Ascending aorta (tissue), 2 donors: Measurements from ENCODE around the gene ADSS1. TPM values are rescaled to one million over a fixed set of nuclear protein-coding genes. Genes with fewer than 3 reads are reported as not detected.

Experiments
- DNase-seq, 2 donors: peaks; one replicate each; pipeline ENCODE4 v3.0.0-alpha.2; 2019; ENCODE audit warnings: low spot score in 2 of 2
- H3K27ac ChIP-seq, 2 donors: fragments of 200-600 bp; sonication (generic); one replicate each; pipeline ENCODE4 v1.5.1; 2016 to 2017; ENCODE audit warnings: mild to moderate bottlenecking in 1 of 2
- H3K27me3 ChIP-seq: fragments of 200-600 bp; sonication (generic); one replicate; pipeline ENCODE4 v1.5.1; 2017
- H3K36me3 ChIP-seq, 2 donors: fragments of 200-600 bp; sonication (generic); one replicate each; pipeline ENCODE4 v1.5.1; 2016
- H3K4me1 ChIP-seq, 2 donors: fragments of 200-600 bp; sonication (generic); one replicate each; pipeline ENCODE4 v1.5.1; 2016 to 2017; ENCODE audit warnings: mild to moderate bottlenecking in 1 of 2
- H3K4me3 ChIP-seq, 2 donors: fragments of 200-600 bp; sonication (generic); one replicate each; pipeline ENCODE4 v1.5.1; 2016 to 2017; ENCODE audit warnings: mild to moderate bottlenecking in 1 of 2
- H3K9me3 ChIP-seq, 2 donors: fragments of 200-600 bp; sonication (generic); one replicate each; pipeline ENCODE4 v1.5.1; 2016
- intact Hi-C: fragments of 100-400 bp; cut with DNase I; formaldehyde crosslinking; loops from one replicate; pipeline ENCODE4 v1.15.1; 2023
- total RNA-seq: library from RNA; depleted of rRNA; stranded (reverse); fragments of >200 nt; gene quantifications from one replicate; pipeline ENCODE4 v1.1.0, GENCODE V29; 2016
- TF ChIP-seq, protein P1 (sequence below), 3 experiments: fragments of 200-600 bp in 2 of 3; fragments of 450-650 bp in 1 of 3; sonication (generic) in 2 of 3; IDR thresholded peaks; one replicate each; pipeline ENCODE4 v1.5.1; 2016 to 2019; ENCODE audit warnings: antibody characterized with exemption in 3 of 3, mild to moderate bottlenecking in 1 of 3, moderate library complexity in 1 of 3

ADSS1 gene
- total RNA-seq, 1 donor from 2014 or later: 30.2 TPM

DNA sequence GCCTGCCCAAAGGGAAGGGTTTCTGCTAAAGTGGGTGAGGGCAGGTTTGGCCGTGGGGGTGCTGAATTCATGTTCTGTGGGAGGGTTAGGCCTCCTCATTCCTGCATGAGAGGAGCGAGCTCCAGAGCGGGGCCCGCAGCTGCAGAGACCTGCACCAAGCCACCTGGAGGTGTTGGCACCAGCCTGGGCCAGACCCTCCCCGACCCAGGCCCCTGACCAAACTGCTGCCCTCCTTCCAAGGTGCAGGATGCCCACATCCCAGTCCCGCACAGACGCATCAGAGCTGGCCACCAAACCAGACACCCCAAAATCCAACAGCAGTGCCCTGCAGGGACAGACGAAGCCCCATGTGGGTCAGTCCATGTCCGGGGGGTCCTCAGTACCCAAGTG is 10.6 kb downstream of the ADSS1 start:
- DNase-seq: no peak
- H3K27ac ChIP-seq: peak overlapping the region; percentile 93 to 94
- H3K4me3 ChIP-seq: no peak overlapping the region
- H3K27me3 ChIP-seq: no peaks in the 10 kb centered on the region
- H3K9me3 ChIP-seq: no peaks in the 10 kb centered on the region
- peaks cover 12 to 20% of the 10 kb centered on the region in 2 donors for H3K36me3 ChIP-seq
- intact Hi-C loops: loop anchor here (10.0 kb wide), 1 partner anchor 750 kb away; the partner anchor contains the start of gene CRIP1
- TF ChIP-seq, protein P1, sequence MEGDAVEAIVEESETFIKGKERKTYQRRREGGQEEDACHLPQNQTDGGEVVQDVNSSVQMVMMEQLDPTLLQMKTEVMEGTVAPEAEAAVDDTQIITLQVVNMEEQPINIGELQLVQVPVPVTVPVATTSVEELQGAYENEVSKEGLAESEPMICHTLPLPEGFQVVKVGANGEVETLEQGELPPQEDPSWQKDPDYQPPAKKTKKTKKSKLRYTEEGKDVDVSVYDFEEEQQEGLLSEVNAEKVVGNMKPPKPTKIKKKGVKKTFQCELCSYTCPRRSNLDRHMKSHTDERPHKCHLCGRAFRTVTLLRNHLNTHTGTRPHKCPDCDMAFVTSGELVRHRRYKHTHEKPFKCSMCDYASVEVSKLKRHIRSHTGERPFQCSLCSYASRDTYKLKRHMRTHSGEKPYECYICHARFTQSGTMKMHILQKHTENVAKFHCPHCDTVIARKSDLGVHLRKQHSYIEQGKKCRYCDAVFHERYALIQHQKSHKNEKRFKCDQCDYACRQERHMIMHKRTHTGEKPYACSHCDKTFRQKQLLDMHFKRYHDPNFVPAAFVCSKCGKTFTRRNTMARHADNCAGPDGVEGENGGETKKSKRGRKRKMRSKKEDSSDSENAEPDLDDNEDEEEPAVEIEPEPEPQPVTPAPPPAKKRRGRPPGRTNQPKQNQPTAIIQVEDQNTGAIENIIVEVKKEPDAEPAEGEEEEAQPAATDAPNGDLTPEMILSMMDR (IDR thresholded peaks at IDR 0.05): no peak
- H3K4me1 ChIP-seq: peaks cover 24 to 66% of the 10 kb centered on the region in 2 donors

GRCh38 chr14:104734991-104735779 is 11.2 kb downstream of the ADSS1 start:
- Histone ChIP-seq H3K9me3 (no peaks in the 10 kb centered on the region), H3K4me1 (peaks cover 24 to 66% of the 10 kb centered on the region in 2 donors), H3K4me3 (peak overlapping the region in 1 of 2 donors; percentile 22), H3K36me3 (peaks cover 18 to 26% of the 10 kb centered on the region in 2 donors), H3K27me3 (no peaks in the 10 kb centered on the region), H3K27ac (peak overlapping the region; percentile 93 to 94)
- intact Hi-C loops: loop anchor here (10.0 kb wide), 1 partner anchor 750 kb away; the partner anchor contains the start of gene CRIP1
- TF ChIP-seq, protein P1 (IDR thresholded peaks at IDR 0.05): no peak
- DNase-seq: no peak

GRCh38 chr14:104735830-104736642 is 12.0 kb downstream of the ADSS1 start:
- peaks cover 27 to 34% of the 10 kb centered on the region in 2 donors for H3K36me3 ChIP-seq
- H3K4me3 ChIP-seq: peak overlapping the region in 1 of 2 donors; percentile 22
- intact Hi-C loops: loop anchor here (1.0 to 10.0 kb wide), 2 partner anchors 11 to 749 kb away; partner anchors contain the start of gene CRIP1
- no peaks in the 10 kb centered on the region for H3K9me3 ChIP-seq
- H3K27me3 ChIP-seq: no peaks in the 10 kb centered on the region
- TF ChIP-seq, protein P1 (IDR thresholded peaks at IDR 0.05): no peak
- peak overlapping the region; percentile 93 to 94 for H3K27ac ChIP-seq
- peaks cover 24 to 65% of the 10 kb centered on the region in 2 donors for H3K4me1 ChIP-seq
- DNase-seq: peak; percentile 83 to 97

DNA sequence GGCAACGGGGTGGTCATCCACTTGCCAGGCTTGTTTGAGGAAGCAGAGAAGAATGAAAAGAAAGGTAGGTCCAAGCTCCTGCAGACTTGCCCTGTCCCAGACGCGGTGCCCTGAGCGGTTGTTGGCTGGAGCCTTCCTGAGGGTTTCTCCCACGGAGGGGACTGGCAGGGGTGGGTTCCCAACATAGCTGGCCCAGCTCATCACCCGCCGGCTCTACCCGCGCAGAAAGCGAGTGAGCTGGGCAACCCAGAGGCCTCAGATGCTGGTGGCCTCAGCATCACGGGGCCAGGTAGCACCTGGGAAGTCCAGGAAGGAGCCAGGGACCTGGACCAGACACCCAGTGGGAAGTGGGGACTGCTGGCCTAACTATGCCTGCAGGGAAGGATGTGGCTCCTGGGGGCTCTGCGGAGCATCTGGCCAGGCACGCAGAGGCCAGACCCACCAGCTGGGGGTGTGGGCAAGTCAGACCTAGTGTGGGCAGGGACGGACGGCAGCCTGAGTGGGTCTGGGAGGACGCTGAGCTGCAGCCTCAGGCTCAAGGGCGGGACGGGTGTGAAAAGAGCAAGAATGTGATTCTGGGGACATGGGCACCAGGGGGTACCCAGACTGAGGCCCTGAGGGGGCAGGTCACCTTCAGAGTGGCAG is 14.5 kb downstream of the ADSS1 start:
- peak overlapping the region; percentile 93 to 94 for H3K27ac ChIP-seq

More for the DNA sequence above, 14.5 kb downstream of the ADSS1 start:
- intact Hi-C loops: loop anchor here (10.0 kb wide), 1 partner anchor 746 kb away; the partner anchor contains the start of gene CRIP1
- Histone ChIP-seq H3K9me3 (no peaks in the 10 kb centered on the region), H3K27me3 (no peaks in the 10 kb centered on the region), H3K36me3 (peaks cover 47 to 58% of the 10 kb centered on the region in 2 donors), H3K4me1 (peaks cover 18 to 42% of the 10 kb centered on the region in 2 donors), H3K4me3 (no peak overlapping the region)
- no peak for DNase-seq
- TF ChIP-seq, protein P1 (IDR thresholded peaks at IDR 0.05): no peak
